Measurements from ENCODE around the gene MAP2. TPM values are rescaled to one million over a fixed set of nuclear protein-coding genes. Genes with fewer than 3 reads are reported as not detected.

The MAP2 gene
- total and polyA plus RNA-seq, 2 of the 8 experiments (the other 6 are each of a cell fraction or from before 2014, with no cell fraction given): 5.9 to 9.4 TPM

- no peak for TF ChIP-seq NANOG (IDR thresholded peaks at IDR 0.05; ENCODE audit: insufficient read depth, low read depth, low read length, poor library complexity, severe bottlenecking)
- TF ChIP-seq TEAD4 (IDR thresholded peaks at IDR 0.05; ENCODE audit: low read depth, low read length): no peak
- no peak for TF ChIP-seq RBBP5 (IDR thresholded peaks at IDR 0.05; ENCODE audit: borderline replicate concordance, low read depth, low read length)
- no peak for TF ChIP-seq RAD21 (IDR thresholded peaks at IDR 0.05 in 1 of 2, conservative IDR thresholded peaks at IDR 0.05 in 1 of 2; ENCODE audit: low read depth in 2 of 2, low read length in 2 of 2)
- no peak for TF ChIP-seq CEBPB (IDR thresholded peaks at IDR 0.05; ENCODE audit: low read depth, low read length)
- no peak for TF ChIP-seq EP300 (IDR thresholded peaks at IDR 0.05; ENCODE audit: borderline replicate concordance in 1 of 2, low read depth in 2 of 2, low read length in 2 of 2)
These were observed 32.0 kb upstream of the MAP2 start (continued) for GRCh38 chr2:209391776-209392401.

Data from H1 (cell line).